ENCODE results near the gene GTF2E1.

The GTF2E1 gene

DNA sequence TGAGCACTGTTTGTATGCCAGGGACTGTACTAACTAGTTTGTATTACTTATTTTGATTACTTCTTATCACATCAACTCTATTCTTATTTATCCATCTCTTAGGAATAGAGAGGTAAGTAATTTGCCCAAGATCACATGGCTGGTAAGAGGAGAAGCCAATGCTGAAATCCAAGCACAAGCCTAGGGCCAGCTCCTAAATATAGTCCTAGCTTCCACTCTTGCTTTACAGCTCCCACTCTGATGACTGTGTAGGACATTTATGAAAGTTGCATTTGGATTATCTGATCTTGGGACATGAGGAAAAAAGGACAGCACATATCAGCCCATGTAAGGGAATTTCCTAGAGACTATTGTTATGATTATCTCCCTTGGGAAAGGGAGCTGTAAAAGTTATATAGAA is 58.1 kb downstream of the GTF2E1 start:
- DNase-seq (ENCODE audit: low spot score): no peak

GRCh38 chr3:120801484-120801883 is 58.9 kb downstream of the GTF2E1 start:
- no peak for DNase-seq (ENCODE audit: low spot score)

- DNase-seq (ENCODE audit: low spot score): no peak
Observed at GRCh38 chr3:120802916-120803315, 60.4 kb downstream of the GTF2E1 start.

GRCh38 chr3:120816728-120817127 is 74.2 kb downstream of the GTF2E1 start:
- DNase-seq (ENCODE audit: low spot score): no peak

GRCh38 chr3:120820748-120821147 is 78.2 kb downstream of the GTF2E1 start:
- DNase-seq (ENCODE audit: low spot score): no peak

- DNase-seq (ENCODE audit: low spot score): no peak
Observed at GRCh38 chr3:120821426-120821825, 78.9 kb downstream of the GTF2E1 start.

DNA sequence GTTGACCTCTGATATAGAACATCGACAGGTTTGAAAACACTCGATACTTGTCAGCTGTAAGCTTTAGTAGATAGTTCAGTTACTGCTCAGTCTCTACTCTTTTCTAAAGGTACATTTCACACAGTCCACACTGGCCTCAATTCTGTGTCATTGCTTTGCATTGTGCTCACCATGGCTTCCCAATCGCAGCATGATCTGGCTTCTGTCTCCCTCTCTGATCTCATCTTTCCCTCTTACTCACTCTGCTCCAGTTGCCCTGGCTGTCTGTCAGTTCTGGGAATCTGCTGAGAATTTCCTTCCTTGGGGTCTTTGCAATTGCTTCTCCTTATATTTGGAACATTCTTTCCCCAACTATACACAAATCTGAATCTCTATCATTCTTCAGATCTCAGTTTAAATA is 80.6 kb downstream of the GTF2E1 start:
- DNase-seq (ENCODE audit: low spot score): no peak

DNA sequence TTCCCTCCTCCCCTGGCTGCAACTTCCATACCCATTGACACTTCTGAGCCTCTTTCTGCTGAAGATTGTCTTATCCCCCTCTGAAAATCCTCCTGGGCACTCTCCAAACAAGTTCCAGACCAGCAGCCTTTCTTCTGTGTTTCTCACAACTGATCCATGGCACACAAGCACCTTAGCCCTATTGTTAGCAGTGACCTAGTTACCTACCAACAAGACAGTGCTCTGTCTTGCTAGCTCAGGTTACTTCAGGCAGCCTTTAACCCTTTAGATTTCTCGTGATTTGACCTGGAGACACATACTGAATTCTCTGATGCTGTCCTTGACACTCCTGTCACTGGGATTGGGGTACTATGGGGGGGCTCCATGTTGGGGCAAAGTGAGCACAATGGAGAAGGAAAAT is 82.1 kb downstream of the GTF2E1 start:
- DNase-seq (ENCODE audit: low spot score): no peak

GRCh38 chr3:120828796-120829195 is 86.3 kb downstream of the GTF2E1 start:
- DNase-seq (ENCODE audit: low spot score): no peak

DNA sequence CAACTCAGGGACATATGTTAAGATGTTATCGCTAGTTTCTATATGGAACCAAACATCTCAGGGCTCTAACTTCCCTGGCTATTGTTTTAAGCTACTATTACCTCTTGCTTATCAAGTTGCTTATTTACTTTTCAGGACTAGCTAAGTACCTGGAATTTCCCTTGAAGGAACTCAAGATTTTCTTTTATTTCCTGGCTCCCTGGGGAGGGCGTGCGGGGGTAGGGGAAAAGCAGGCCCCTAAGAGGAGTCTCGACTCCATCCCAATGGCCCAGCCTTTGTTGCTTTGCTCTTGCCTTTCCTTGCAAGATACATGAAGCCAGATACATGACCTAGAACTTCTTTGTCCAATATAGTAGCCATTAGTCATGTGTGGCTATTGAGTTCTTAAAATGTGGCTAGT is 88.5 kb downstream of the GTF2E1 start:
- DNase-seq (ENCODE audit: low spot score): no peak
